GM19240 (cell line): ENCODE data around the gene ETV3L.
"Not testable (repeated sequence)": the region's sequence is repeated elsewhere in the genome, so short reads cannot be mapped to it uniquely, and the experiment has no call there.

Source experiments
- DNase-seq: peaks from one replicate; pipeline ENCODE4 v3.0.0; 2011; ENCODE audit warnings: low spot score; ENCODE audit not compliant: insufficient read length

Gene ETV3L

GRCh38 chr1:157105298-157105987 lies 5.8 kb upstream of the ETV3L start:
- no peak for DNase-seq

DNA sequence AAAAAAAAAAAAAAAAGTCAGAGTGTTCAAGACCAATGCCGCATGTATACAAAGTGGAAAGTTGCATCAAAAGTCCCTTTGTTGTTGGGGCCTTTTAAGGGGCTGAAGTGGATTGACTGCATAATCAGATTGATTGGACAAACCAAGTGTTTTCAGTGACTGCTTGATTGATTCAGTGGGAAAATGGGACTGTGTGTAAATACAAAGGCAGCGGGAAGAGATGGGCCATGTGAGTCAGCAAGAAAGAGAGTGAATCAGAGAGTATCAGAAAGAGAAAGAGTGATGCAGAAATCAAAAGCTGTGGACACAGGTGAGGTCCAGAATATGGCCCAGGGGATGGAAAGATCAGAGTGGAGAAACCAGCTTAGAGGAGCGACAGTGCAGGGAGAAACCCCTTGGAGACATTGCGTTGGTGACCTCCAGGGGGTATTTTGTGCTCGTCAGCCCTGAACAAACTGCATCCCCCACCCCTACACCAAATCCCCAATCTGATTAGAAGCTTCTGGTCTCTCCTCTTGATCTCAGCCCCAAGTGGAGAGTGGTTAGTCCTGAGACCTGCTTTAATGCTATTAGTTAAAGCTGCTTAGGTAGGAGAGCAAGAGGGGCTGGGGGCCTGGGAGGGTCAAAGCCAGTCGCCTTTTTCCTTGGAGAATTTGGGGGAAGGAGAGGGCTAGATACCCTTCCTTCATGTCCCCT lies 5.1 kb upstream of the ETV3L start:
- no peak for DNase-seq

- no peak for DNase-seq
Measured at GRCh38 chr1:157103268-157103667, 3.7 kb upstream of the ETV3L start.

DNA sequence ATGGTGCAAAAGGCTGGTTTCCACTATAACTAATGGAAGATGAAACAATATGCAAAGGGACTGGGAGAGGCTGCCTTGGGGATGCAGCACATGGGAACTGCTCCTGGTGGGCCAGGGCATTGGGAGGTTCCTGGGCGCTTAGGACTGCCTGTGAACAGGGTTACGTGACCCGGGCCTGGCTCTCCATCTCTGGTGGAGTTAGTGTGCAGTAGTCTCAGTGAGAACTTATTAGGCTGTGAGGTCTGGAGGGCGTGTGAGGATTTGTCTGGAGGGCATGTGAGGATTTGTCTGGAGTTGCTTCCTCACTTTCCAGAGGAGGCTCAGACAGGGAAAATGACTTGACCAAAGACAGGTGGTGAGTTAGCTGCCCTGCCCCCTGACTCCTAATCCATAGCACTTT lies 1.5 kb upstream of the ETV3L start:
- no peak for DNase-seq

DNA sequence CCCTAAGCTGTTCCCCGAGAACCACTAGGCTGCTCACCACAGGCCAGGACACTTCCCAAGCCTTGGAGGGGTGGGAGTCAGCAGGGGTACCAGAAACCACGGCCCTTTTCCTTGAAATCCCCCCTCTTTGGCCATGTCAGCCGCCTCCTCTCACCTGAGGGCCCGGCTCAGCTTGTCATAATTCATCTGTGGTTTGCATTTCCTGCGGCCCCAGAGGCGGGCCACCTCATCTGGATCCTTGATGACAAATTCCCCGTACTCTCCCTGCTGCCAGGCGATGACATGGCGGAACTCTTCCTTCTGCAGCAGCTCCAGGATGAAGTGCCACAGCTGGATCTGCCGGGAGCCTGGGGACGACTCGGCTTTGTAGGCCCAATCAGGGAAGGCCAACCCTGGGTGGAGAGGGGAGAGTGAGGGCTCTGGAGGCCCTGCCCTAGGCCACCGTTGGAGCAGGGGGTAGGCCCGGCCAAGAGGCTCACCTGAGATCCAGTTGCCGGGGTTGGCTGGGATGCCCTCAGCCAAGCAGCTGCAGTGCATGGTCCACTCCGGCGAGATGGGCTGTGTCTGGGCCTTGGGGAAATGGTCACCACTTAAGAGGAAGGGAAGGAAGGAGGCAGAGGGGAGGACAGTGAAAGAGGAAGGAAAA lies 498 bp downstream of the ETV3L start:
- not testable (repeated sequence) for DNase-seq

DNA sequence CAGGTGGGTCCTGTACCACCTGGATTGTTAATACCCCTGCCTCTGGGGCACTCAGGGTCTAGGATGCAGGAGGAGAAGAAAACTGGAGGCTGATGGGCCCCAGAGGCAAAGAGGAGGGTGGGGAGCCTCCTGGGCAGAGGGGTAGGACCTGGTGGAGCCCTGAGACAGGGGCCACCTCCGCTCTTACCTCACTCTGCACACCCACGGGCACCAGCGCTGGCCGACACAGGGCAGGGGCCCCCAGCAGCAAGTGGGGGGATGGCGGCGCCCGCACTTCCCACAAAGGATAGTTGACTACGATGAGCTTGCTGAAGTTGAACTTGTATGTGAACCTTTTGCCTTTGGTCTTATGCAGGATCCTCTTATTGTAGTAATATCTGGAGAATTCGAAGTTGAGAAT lies 1.1 kb downstream of the ETV3L start:
- DNase-seq: no peak

GRCh38 chr1:157097692-157098091 lies 1.9 kb downstream of the ETV3L start:
- no peak for DNase-seq

DNA sequence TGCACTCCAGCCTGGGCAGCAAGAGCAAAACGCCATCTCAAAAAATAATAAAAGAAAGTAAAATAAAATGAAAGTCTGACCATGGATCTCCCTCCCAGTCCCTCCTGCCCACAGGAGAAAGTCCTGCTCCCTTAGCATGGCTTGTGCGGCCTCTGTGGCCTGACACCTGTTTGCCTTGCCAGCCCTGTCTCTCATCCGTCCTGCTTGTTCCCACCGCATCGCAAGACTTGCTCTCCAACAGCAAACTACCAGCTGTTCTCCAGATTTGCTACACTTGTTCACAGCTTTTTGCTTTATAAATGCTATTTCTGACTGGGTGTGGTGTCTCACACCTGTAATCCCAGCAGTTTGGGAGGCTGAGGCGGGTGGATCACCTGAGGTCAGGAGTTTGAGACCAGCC lies 2.7 kb downstream of the ETV3L start:
- DNase-seq: no peak

- no peak for DNase-seq
Measured at GRCh38 chr1:157095551-157095950, 4.1 kb downstream of the ETV3L start.

GRCh38 chr1:157095091-157095490 lies 4.5 kb downstream of the ETV3L start:
- no peak for DNase-seq

DNA sequence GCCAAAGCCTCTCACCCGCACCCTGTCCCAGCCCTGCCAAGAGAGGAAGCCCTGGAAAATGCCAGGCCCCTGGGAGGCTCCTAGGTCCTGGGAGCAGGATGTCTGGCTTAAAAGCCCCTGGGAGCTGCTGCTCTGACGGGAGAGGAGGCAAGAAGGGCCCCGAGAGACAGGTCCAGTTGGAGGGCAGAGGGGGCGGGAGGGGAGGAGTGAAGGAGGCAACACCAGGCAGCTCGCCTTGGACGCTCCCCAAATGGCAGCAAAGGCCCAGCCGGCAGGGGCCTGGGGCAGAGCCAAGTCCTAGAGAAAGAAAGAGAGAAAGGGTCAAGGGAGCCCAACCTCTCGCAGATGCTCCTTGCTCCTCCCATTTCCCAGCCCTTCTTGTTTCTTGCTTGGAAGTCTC lies 6.8 kb downstream of the ETV3L start:
- DNase-seq: no peak

DNA sequence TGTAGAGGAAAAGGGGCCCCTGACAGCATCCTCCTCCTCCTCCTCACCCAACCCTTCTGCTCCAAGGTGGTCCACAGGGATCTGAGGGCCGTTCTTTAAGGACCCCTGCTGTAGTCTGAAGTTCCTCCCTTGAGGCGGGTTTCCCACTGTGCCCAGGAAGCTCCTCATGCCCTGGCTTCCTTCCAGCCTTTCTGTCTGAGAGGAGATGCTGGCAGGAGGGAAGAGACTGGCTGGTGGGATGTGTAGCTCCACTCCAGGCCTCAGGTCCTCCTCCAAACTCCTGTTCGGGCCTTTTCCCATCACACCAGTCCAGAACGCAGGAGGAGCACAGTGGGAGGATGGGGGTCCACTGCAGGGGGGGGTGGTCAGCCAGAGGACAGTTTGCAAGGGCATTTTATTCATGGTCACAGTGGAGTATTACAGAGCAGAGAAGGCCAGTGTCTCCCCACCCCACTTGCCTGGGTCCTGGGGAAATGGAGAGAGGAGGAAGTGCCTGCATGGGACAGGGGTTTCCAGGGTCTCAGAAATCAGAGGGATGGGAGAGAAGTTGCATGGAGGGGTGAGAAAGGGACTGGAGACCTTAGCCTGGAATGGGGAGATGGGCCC lies 7.8 kb downstream of the ETV3L start:
- DNase-seq: no peak

DNA sequence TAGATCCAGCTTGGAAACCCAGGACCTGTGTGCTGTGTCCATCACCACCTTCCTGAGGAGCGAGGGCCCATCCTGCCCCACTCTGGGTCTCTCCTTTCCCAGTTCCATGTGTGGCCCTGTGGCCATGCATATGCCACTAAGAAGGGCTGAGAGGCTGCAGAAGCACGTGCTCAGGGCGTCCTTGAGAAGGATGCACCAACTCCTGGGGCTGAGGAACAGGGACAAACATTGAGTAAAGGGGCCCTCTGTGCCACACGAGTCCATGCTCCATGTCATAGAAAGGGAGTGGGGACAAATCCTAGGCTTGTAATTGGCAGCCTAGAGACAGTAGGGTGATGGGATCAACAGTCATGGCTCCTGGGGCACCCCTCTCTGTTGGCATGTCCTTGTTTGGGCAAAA lies 8.4 kb downstream of the ETV3L start:
- no peak for DNase-seq

GRCh38 chr1:157090771-157091170 lies 8.8 kb downstream of the ETV3L start:
- no peak for DNase-seq

- DNase-seq: peak; percentile 80
Measured at GRCh38 chr1:157090196-157090647, 9.4 kb downstream of the ETV3L start.

DNA sequence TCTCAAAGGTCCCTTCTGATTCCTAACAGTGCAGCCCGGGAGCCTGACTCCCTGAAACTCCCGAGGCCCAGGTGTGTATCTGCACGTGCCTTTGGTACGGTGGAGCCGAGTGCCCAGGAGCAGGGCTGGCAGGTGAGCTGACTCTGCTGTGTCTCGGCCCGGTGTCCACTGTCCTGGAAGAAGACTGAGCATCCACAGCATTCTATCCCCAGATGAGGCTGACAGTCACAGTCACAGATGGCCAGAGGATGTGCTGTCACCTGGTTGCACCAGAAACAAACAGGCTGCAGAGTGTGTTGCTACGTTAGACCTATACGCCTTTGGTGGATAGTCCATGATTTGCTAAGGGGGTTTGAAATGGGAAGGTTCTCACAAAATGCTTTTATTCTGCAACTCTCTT lies 9.8 kb downstream of the ETV3L start:
- no peak for DNase-seq

- no peak for DNase-seq
Measured at GRCh38 chr1:157088607-157089006, 11.0 kb downstream of the ETV3L start.

GRCh38 chr1:157087030-157087429 lies 12.6 kb downstream of the ETV3L start:
- no peak for DNase-seq

DNA sequence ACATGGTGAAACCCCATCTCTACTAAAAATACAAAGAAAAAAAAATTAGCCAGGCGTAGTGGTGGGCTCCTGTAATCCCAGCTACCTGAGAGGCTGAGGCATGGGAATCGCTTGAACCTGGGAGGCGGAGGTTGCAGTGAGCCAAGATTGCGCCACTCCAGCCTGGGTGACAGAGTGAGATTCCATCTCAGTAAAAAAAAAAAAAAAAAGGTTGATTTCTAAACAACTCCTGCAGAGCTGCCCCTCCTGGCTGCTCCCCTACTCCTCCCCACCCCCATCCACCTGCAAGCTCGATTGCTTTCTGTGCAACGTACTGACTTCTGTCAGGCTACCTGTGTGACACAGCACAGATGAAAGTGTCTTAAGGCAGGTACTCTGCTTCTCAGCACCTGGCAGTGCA lies 13.3 kb downstream of the ETV3L start:
- DNase-seq: no peak

GRCh38 chr1:157085421-157085820 lies 14.2 kb downstream of the ETV3L start:
- no peak for DNase-seq

- no peak for DNase-seq
Measured at GRCh38 chr1:157084720-157085119, 14.9 kb downstream of the ETV3L start.

DNA sequence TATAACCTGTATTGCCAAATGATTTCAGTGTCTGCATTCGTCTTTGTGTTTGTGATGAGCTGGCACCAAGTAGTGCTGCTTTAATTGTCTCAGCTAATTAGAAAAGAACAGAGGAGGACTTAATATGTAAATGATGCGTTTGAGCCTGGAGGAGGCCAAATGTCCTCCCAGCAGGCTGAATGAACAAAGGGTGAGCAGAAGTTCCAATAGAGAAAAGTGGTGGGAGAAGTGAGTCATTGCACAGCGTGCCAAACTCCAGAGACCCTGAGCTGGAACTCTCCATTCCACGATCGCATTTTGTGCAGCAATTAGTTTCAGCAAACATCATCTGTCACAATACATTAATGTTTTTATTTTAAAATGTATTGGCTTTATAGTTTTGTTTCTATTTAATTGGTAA lies 17.9 kb downstream of the ETV3L start:
- no peak for DNase-seq
